Stimulated activated memory B cell treated with anti-CD40 and anti-IgM and Interleukin-4, amounts not matched to agents 10 μg/mL and 1 μg/mL and 100 μg/mL, for 72 hours (primary cell): ENCODE data around the gene TBC1D17.

Experiments
- ATAC-seq: fragments of 150-1000 bp; cut with Tn5 transposase; 2 replicates; pipeline ENCODE4 v1.10.0; 2021
- H3K27ac Mint-ChIP-seq: one replicate; pipeline ENCODE4 v1.8.0; 2022; ENCODE audit warnings: mild to moderate bottlenecking, mixed read lengths
- H3K27me3 Mint-ChIP-seq: one replicate; pipeline ENCODE4 v1.8.0; 2022; ENCODE audit warnings: mixed read lengths
- H3K36me3 Mint-ChIP-seq: one replicate; pipeline ENCODE4 v1.8.0; 2022; ENCODE audit warnings: mixed read lengths
- H3K4me1 Mint-ChIP-seq: one replicate; pipeline ENCODE4 v1.8.0; 2022; ENCODE audit warnings: mixed read lengths
- H3K4me3 Mint-ChIP-seq: one replicate; pipeline ENCODE4 v1.8.0; 2022; ENCODE audit warnings: mild to moderate bottlenecking, moderate library complexity, mixed read lengths
- H3K9me3 Mint-ChIP-seq: one replicate; pipeline ENCODE4 v1.8.0; 2022; ENCODE audit warnings: mixed read lengths

Gene TBC1D17

DNA sequence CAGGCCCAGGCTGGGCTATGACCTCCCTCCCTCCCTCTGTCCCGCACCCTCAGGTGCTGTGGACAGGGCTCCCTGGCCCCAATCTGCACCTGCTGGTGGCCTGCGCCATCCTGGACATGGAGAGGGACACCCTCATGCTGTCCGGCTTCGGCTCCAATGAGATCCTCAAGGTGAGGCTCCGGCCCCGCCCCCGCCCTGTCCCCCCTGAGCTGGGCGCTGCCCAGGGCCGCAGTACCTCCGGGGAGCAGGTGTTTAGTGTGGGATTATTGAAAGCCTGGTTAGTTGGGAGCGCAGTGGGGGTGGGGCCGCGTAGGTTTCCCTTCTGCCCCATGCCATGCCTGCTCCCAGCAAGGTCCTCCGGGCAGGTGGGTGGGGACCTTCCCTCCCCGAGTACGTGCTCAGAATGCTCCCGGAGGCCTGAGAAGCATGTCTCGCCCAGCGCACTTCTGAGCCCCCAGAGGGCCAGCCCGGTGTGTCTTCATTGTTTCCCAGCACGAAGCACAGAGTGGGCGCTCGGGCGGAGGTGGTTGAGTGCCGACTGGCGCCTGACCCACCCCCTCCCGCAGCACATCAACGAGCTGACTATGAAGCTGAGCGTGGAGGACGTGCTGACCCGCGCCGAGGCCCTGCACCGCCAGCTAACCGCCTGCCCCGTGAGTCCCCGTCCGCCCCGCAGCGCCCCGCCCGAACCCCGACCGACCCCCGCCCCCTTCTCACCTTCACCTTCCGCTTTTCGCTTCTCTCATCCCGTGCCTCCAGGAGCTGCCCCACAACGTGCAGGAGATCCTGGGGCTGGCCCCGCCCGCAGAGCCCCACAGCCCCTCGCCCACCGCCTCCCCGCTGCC lies 10.4 kb downstream of the TBC1D17 start:
- Mint-ChIP-seq H3K27ac (peak overlapping the region; percentile 26), H3K9me3 (no peaks in the 10 kb centered on the region), H3K36me3 (peaks cover 64% of the 10 kb centered on the region), H3K4me1 (peaks cover 48% of the 10 kb centered on the region), H3K27me3 (no peaks in the 10 kb centered on the region), H3K4me3 (peak overlapping the region; percentile 39)
- ATAC-seq, result peak; percentile 46

DNA sequence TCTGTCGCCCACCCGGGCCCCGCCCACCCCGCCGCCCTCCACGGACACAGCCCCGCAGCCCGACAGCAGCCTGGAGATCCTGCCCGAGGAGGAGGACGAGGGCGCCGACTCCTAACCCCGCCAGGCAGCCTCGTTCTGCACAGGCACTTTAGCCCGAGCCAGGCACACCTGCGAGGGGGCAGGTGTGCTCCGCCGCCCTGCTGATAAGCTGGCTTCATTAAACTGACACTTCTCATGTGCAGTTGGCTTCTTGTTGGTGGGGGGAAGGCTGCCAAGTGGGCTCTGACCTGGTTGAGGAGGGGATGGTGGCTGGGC lies 11.0 kb downstream of the TBC1D17 start:
- peak; percentile 1 for ATAC-seq
- Mint-ChIP-seq H3K36me3 (peaks cover 64% of the 10 kb centered on the region), H3K4me3 (peak overlapping the region; percentile 45), H3K4me1 (peaks cover 54% of the 10 kb centered on the region), H3K27ac (peak overlapping the region; percentile 26), H3K9me3 (no peaks in the 10 kb centered on the region), H3K27me3 (no peaks in the 10 kb centered on the region)

DNA sequence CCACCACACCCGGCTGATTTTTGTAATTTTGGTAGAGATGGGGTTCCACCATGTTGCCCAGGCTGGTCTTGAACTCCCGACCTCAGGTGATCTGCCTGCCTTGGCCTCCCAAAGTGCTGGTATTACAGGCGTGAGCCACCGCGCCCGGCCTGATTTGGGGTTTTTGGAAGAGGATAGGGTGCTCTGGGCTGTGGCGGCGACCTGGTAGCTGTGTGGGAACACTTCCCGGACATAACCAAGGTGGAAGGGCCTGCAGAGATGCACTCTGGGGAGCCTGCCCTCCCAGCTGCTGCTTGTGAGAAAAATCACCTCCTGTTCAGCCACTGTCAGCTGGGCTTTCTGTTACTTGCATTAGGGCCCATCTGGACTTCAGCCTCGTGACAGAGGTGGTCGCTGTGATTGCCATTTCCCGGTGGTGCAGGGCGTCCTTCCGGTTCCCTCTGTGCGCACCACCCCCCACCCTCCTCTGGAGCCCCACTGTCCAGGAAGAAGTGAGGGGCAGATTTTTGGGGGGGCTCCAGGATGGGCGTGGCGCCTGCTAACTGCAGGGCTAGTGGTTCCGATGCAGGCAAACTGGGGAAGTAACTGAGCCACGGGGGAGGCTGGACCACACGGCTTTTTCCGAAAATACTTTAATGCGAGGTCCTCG lies 11.7 kb downstream of the TBC1D17 start:
- Mint-ChIP-seq H3K4me1 (peaks cover 60% of the 10 kb centered on the region), H3K9me3 (no peaks in the 10 kb centered on the region), H3K4me3 (peak overlapping the region; percentile 47), H3K36me3 (peaks cover 66% of the 10 kb centered on the region), H3K27ac (peak overlapping the region; percentile 26), H3K27me3 (no peaks in the 10 kb centered on the region)
- ATAC-seq, result no peak

GRCh38 chr19:49889687-49890348 lies 12.3 kb downstream of the TBC1D17 start:
- peak; percentile 19 for ATAC-seq
- peaks cover 66% of the 10 kb centered on the region for H3K36me3 Mint-ChIP-seq
- H3K4me3 Mint-ChIP-seq, result peak overlapping the region; percentile 68
- no peaks in the 10 kb centered on the region for H3K27me3 Mint-ChIP-seq
- no peaks in the 10 kb centered on the region for H3K9me3 Mint-ChIP-seq
- H3K27ac Mint-ChIP-seq, result peak overlapping the region; percentile 26
- peaks cover 67% of the 10 kb centered on the region for H3K4me1 Mint-ChIP-seq

- Mint-ChIP-seq H3K9me3 (no peaks in the 10 kb centered on the region), H3K4me1 (peaks cover 74% of the 10 kb centered on the region), H3K4me3 (peak overlapping the region; percentile 91), H3K36me3 (peaks cover 66% of the 10 kb centered on the region), H3K27me3 (no peaks in the 10 kb centered on the region), H3K27ac (peak overlapping the region; percentile 92)
- peak; percentile 61 for ATAC-seq
Observed at GRCh38 chr19:49890349-49891311, 13.1 kb downstream of the TBC1D17 start.

DNA sequence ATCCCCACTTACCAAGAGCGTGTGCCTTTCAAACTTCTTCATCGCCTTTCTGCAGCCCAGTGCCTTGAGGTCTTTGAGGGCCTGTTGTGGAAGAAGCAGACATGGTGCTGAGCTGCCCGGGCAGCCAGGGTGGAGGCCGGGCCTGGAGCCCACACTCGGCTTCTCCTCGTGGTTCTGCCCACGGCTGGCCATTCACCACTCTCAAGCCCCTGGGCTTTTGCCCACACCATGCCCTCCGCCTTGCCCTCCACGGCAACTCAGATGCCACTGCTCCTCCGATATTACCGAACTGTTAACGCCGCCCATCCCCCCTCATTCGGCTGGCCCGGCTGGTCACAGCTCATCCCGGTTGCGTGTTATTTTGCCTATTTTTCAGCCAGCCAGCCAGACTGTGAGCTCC lies 13.9 kb downstream of the TBC1D17 start:
- Mint-ChIP-seq H3K9me3 (no peaks in the 10 kb centered on the region), H3K36me3 (peaks cover 73% of the 10 kb centered on the region), H3K27ac (peak overlapping the region; percentile 92), H3K4me3 (peak overlapping the region; percentile 91), H3K4me1 (peaks cover 82% of the 10 kb centered on the region), H3K27me3 (no peaks in the 10 kb centered on the region)
- no peak for ATAC-seq

DNA sequence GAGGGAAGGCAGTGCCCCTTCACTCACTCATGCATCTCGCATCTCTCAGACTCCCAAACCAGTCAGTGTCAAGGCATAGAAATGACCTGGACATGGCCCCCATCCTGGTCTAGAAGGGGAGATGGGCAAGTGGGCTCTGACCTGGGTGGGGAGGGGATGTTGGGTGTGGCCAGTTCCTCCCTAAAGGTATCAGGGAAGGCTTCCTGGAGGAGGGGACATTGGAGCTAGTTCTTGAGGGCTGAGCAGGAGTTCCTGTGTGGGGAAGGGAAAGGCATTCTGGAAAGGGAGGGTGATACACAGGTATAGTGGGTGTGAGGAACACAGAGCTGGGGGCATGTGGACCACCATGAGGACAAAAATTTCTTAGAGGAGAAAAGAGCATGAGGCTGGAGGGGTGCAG lies 15.2 kb downstream of the TBC1D17 start:
- Mint-ChIP-seq H3K27ac (peak overlapping the region; percentile 92), H3K36me3 (peaks cover 78% of the 10 kb centered on the region), H3K4me3 (peak overlapping the region; percentile 91), H3K27me3 (no peaks in the 10 kb centered on the region), H3K4me1 (peaks cover 90% of the 10 kb centered on the region), H3K9me3 (no peaks in the 10 kb centered on the region)
- ATAC-seq, result no peak

DNA sequence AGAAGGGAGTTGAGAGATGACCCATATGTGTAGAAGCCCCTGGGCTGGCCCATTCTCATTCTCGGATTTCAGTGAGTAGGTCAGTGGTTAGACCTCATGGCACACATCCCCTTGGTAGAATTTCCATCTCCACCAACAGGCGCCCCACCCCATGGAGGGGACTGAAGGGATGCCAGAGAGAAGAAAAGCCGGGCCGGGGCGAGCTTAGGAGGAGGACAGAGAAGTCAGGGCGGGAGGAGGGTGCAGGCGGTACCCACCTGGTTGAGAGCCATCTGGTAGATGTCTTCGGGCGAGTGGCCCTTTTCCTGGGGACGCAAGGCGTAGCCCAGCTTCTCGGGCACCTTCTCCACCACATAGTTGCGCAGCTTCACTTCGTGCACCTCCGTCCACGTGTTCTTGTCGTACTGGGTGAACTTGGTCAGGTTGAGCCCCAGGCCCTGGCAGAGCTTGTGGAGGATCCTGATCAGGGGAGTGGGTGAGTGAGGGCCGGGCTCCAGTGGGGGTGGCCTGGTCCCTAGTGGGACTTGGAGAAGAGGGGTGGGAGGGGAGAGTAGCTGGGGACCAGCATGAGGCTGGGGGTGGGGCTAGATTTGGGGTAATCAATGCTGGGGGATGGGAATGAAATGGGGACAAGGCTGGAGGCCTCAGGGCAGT lies 16.6 kb downstream of the TBC1D17 start:
- ATAC-seq, result no peak
- Mint-ChIP-seq H3K4me1 (peaks cover 81% of the 10 kb centered on the region), H3K9me3 (no peaks in the 10 kb centered on the region), H3K27ac (peak overlapping the region; percentile 92), H3K36me3 (peaks cover 69% of the 10 kb centered on the region), H3K27me3 (no peaks in the 10 kb centered on the region), H3K4me3 (peak overlapping the region; percentile 91)

GRCh38 chr19:49894879-49895565 lies 17.5 kb downstream of the TBC1D17 start:
- H3K9me3 Mint-ChIP-seq, result no peaks in the 10 kb centered on the region
- peaks cover 63% of the 10 kb centered on the region for H3K36me3 Mint-ChIP-seq
- H3K27ac Mint-ChIP-seq, result peak overlapping the region; percentile 92
- H3K27me3 Mint-ChIP-seq, result no peaks in the 10 kb centered on the region
- peak; percentile 55 for ATAC-seq
- peaks cover 74% of the 10 kb centered on the region for H3K4me1 Mint-ChIP-seq
- H3K4me3 Mint-ChIP-seq, result peak overlapping the region; percentile 91

- Mint-ChIP-seq H3K27me3 (no peaks in the 10 kb centered on the region), H3K27ac (peak overlapping the region; percentile 92), H3K9me3 (no peaks in the 10 kb centered on the region), H3K36me3 (peaks cover 62% of the 10 kb centered on the region), H3K4me3 (peak overlapping the region; percentile 91), H3K4me1 (peaks cover 78% of the 10 kb centered on the region)
- ATAC-seq, result peak; percentile 18
Observed at GRCh38 chr19:49895566-49896297, 18.2 kb downstream of the TBC1D17 start.

- Mint-ChIP-seq H3K27me3 (no peaks in the 10 kb centered on the region), H3K36me3 (peaks cover 49% of the 10 kb centered on the region), H3K9me3 (no peaks in the 10 kb centered on the region), H3K27ac (peak within 1 kb of the TSS; percentile 92), H3K4me3 (peak within 1 kb of the TSS; percentile 91), H3K4me1 (peaks cover 71% of the 10 kb centered on the region)
- peak; percentile 83 for ATAC-seq
Observed at GRCh38 chr19:49896863-49897621, 19.5 kb downstream of the TBC1D17 start, which contains the start of gene IL4I1. IL4I1 (minus strand) TSS chr19:49896887; CDS start chr19:49896160, 727 bp downstream.

- peaks cover 40% of the 10 kb centered on the region for H3K36me3 Mint-ChIP-seq
- H3K4me1 Mint-ChIP-seq, result peaks cover 65% of the 10 kb centered on the region
- no peaks in the 10 kb centered on the region for H3K27me3 Mint-ChIP-seq
- H3K4me3 Mint-ChIP-seq, result peak overlapping the region; percentile 18
- no peak for ATAC-seq
- no peak overlapping the region for H3K27ac Mint-ChIP-seq
- no peaks in the 10 kb centered on the region for H3K9me3 Mint-ChIP-seq
Observed at GRCh38 chr19:49904136-49904535, 26.6 kb downstream of the TBC1D17 start.
